IMR-90 (cell line): Measurements from ENCODE around the gene AMT. TPM values are rescaled to one million over a fixed set of nuclear protein-coding genes. Genes with fewer than 3 reads are reported as not detected.
A peak's percentile ranks its signal among the peaks of the same experiment; 100 is the strongest.

Source experiments
- ATAC-seq: fragments of 200-7000 bp; cut with Tn5 transposase; 2 replicates; pipeline ENCODE4 v1.9.1; 2020; ENCODE audit warnings: low read depth, mild to moderate bottlenecking, moderate library complexity
- BruUV-seq: library from RNA; stranded (reverse); fragments of 400-500 nt; replicated peaks from 2 replicates; lab custom pipeline; 2021; lab: Mats Ljungman, UMichigan
- CTCF ChIA-PET: fragments of 300-600 bp; formaldehyde crosslinking; extraction: SDS; loops from one replicate; lab custom pipeline; 2021; ENCODE audit warnings: antibody characterized with exemption; lab: Yijun Ruan, JAX
- POLR2A ChIA-PET: fragments of 300-600 bp; sonication (Branson Sonifier 250); formaldehyde crosslinking; loops from one replicate; lab custom pipeline; 2022; ENCODE audit warnings: antibody characterized with exemption; ENCODE audit not compliant: unreplicated experiment; lab: Charles Lee
- DNase-seq: peaks from one replicate; pipeline ENCODE4 v3.0.0; 2013
- H2AFZ ChIP-seq: replicated peaks from 2 replicates; pipeline ENCODE3; 2013; ENCODE audit warnings: low read length, mild to moderate bottlenecking; ENCODE audit not compliant: poor library complexity
- H2AK5ac ChIP-seq: 2 replicates; pipeline ENCODE4 v1.6.1; 2013; ENCODE audit warnings: low read depth, low read length, inconsistent platforms
- H2AK9ac ChIP-seq: replicated peaks from 2 replicates; pipeline ENCODE3; 2013; ENCODE audit warnings: mild to moderate bottlenecking, low read depth, low read length, moderate library complexity; ENCODE audit not compliant: poor library complexity
- H2BK120ac ChIP-seq: 2 replicates; pipeline ENCODE4 v1.6.1; 2013; ENCODE audit warnings: low read depth, low read length, inconsistent platforms
- H2BK15ac ChIP-seq: 3 replicates; pipeline ENCODE4 v1.6.1; 2013; ENCODE audit warnings: low read depth, low read length, inconsistent platforms
- H2BK20ac ChIP-seq: 2 replicates; pipeline ENCODE4 v1.6.1; 2013; ENCODE audit warnings: low read depth, mild to moderate bottlenecking, inconsistent platforms, low read length, moderate library complexity
- H2BK5ac ChIP-seq: 2 replicates; pipeline ENCODE4 v1.6.1; 2013; ENCODE audit warnings: mild to moderate bottlenecking, low read depth, low read length, inconsistent platforms; ENCODE audit not compliant: poor library complexity, severe bottlenecking
- H3K14ac ChIP-seq: replicated peaks from 2 replicates; pipeline ENCODE4 v1.6.1; 2013; ENCODE audit warnings: low read depth, low read length, inconsistent platforms
- H3K18ac ChIP-seq: 2 replicates; pipeline ENCODE4 v1.6.1; 2013; ENCODE audit warnings: low read depth, low read length, control low read depth
- H3K23ac ChIP-seq: 2 replicates; pipeline ENCODE4 v1.6.1; 2013; ENCODE audit warnings: low read depth, low read length, inconsistent platforms
- H3K27ac ChIP-seq: 2 replicates; pipeline ENCODE4 v1.5.1; 2013; ENCODE audit warnings: mild to moderate bottlenecking, control low read depth, low read length; ENCODE audit not compliant: insufficient read depth
- H3K27me3 ChIP-seq: 2 replicates; pipeline ENCODE4 v1.6.1; 2013; ENCODE audit warnings: low read length; ENCODE audit not compliant: control insufficient read depth, insufficient read depth
- H3K36me3 ChIP-seq: 2 replicates; pipeline ENCODE4 v1.6.1; 2013; ENCODE audit warnings: low read length, mixed read lengths; ENCODE audit not compliant: control insufficient read depth, insufficient read depth
- H3K4ac ChIP-seq: 2 replicates; pipeline ENCODE4 v1.6.1; 2013; ENCODE audit warnings: low read depth, low read length, inconsistent platforms
- H3K4me1 ChIP-seq: 2 replicates; pipeline ENCODE4 v1.6.1; 2013; ENCODE audit warnings: low read length, mixed read lengths; ENCODE audit not compliant: control insufficient read depth, insufficient read depth
- H3K4me2 ChIP-seq: 2 replicates; pipeline ENCODE4 v1.6.1; 2013; ENCODE audit warnings: low read depth, mild to moderate bottlenecking, control low read depth, low read length, moderate library complexity
- H3K4me3 ChIP-seq: 2 replicates; pipeline ENCODE4 v1.5.1; 2013; ENCODE audit warnings: low read depth, mild to moderate bottlenecking, control low read depth, low read length, moderate library complexity; ENCODE audit not compliant: insufficient read depth
- H3K56ac ChIP-seq: 2 replicates; pipeline ENCODE4 v1.6.1; 2013; ENCODE audit warnings: low read length, inconsistent platforms; ENCODE audit not compliant: insufficient read depth; ENCODE audit errors: extremely low read depth
- H3K79me1 ChIP-seq, 2 experiments: 2 replicates each; pipeline ENCODE4 v1.6.1; 2013; ENCODE audit warnings: low read length in 2 of 2, inconsistent platforms in 1 of 2, low read depth in 1 of 2
- H3K9ac ChIP-seq: 2 replicates; pipeline ENCODE4 v1.6.1; 2013; ENCODE audit warnings: low read depth, low read length, control low read depth
- H3K9me1 ChIP-seq: 2 replicates; pipeline ENCODE4 v1.6.1; 2013; ENCODE audit warnings: low read length, inconsistent platforms; ENCODE audit not compliant: insufficient read depth
- H3K9me3 ChIP-seq: 2 replicates; pipeline ENCODE4 v1.6.1; 2013; ENCODE audit warnings: low read length; ENCODE audit not compliant: control insufficient read depth, insufficient read depth
- H4K20me1 ChIP-seq: 2 replicates; pipeline ENCODE4 v1.6.1; 2013; ENCODE audit warnings: low read length, inconsistent platforms; ENCODE audit not compliant: insufficient read depth
- H4K5ac ChIP-seq: 2 replicates; pipeline ENCODE4 v1.6.1; 2013; ENCODE audit warnings: mild to moderate bottlenecking, low read depth, low read length, control low read depth
- H4K8ac ChIP-seq, 2 experiments: 2 replicates each; pipeline ENCODE4 v1.6.1; 2013; ENCODE audit warnings: low read depth in 2 of 2, low read length in 2 of 2, control low read depth in 1 of 2, inconsistent platforms in 1 of 2
- H4K91ac ChIP-seq: 2 replicates; pipeline ENCODE4 v1.6.1; 2013; ENCODE audit warnings: low read depth, low read length, inconsistent platforms; ENCODE audit not compliant: insufficient read depth
- MAFK ChIP-seq: IDR thresholded peaks from 2 replicates; pipeline ENCODE4 v1.6.1; 2012; ENCODE audit warnings: low read depth, low read length, improper control_type of control experiment
- POLR2A ChIP-seq: IDR thresholded peaks from 2 replicates; pipeline ENCODE4 v1.6.1; 2012; ENCODE audit warnings: mild to moderate bottlenecking, low read depth, low read length
- RFX5 ChIP-seq: IDR thresholded peaks from 2 replicates; pipeline ENCODE4 v1.8.0; 2012; ENCODE audit warnings: low read depth, mild to moderate bottlenecking, low read length, moderate library complexity
- WGBS, 2 experiments: methylation state at CpG; one replicate each; pipeline versions ENCODE4 v1.1.5 to v1.1.7; 2013; ENCODE audit warnings: missing lambda C conversion rate in 2 of 2; ENCODE audit not compliant: insufficient read length in 1 of 2; ENCODE audit errors: extremely low coverage in 2 of 2; 5-methylcytosine and 5-hydroxymethylcytosine counted together
- dilution Hi-C: fragments of 300-500 bp; cut with HindIII; formaldehyde crosslinking; loops from one replicate; pipeline ENCODE4 v1.14.3; 2018; ENCODE audit warnings: low sequenced_read_pairs; ENCODE audit not compliant: unreplicated experiment
- in situ Hi-C: fragments of 300-500 bp; cut with MboI; formaldehyde crosslinking; loops from 3 replicates; pipeline ENCODE4 v1.14.3; 2019; ENCODE audit warnings: low sequenced_read_pairs, inconsistent platforms, mixed read lengths
- intact Hi-C: fragments of 100-400 bp; cut with micrococcal nuclease; formaldehyde crosslinking; loops from 2 replicates; pipeline ENCODE4 v1.10.0; 2022
- polyA plus RNA-seq, 3 experiments: library from polyadenylated mRNA; depleted of rRNA; stranded (reverse); fragments of >200 nt; gene quantifications; 2 replicates each; pipeline ENCODE4 v1.2.3, GENCODE V29; 2012; ENCODE audit warnings: low replicate concordance in 1 of 3
- total RNA-seq: library from RNA; depleted of rRNA; stranded (reverse); fragments of >200 nt; gene quantifications from 2 replicates; pipeline ENCODE4 v1.2.3, GENCODE V29; 2012
- TF ChIP-seq, protein P1 (sequence below): fragments of 150-350 bp; IDR thresholded peaks from 2 replicates; pipeline ENCODE4 v1.6.1; 2017; ENCODE audit warnings: mild to moderate bottlenecking, antibody characterized with exemption, low read length, low read depth

The AMT gene
- total and polyA plus RNA-seq, 2 of the 4 experiments (the other 2 are of a cell fraction), result 0.36 to 5.5 TPM

DNA sequence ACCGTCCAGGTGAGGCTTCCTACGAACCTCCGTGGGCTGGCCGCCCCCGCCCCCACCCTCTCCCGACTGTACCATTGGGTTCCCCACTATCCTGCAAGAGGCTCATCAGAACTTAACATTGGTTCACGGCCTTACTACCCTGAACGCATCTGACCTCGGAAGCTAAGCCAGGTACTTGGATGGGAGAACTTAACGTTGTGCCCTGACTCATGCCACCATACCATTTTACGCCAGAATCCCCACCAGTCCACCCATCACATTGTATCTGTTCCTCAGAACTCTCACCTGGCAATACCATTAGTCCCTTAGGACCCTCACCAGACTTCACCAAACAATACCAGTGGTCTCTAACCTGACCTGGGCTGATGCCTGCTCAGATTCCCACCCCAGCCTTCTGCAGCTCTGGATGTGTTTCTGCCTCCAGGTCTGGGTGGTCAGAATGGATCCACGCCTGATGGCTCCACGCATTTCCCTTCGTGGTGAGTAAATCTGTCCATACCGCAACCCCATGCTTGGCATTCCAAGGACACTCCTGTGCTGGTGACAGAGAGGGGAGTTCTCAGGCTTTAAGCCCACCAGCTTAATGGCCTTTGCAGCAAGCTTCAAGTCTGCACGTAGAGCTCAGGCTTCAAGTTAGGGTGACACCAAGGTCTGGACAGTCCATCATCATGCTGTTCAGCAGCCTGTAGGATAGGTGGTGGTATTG is 9.5 kb downstream of the AMT start:
- Histone ChIP-seq H3K27me3 (no peaks in the 10 kb centered on the region), H2AFZ (peak overlapping the region; percentile 93), H2AK5ac (peak overlapping the region; percentile 100), H3K9me1 (peaks cover 30% of the 10 kb centered on the region), H3K23ac (peak overlapping the region; percentile 91), H3K27ac (peak overlapping the region; percentile 86), H3K56ac (peak overlapping the region; percentile 91), H2BK120ac (peak overlapping the region; percentile 52), H4K20me1 (peaks cover 34% of the 10 kb centered on the region), H3K4me3 (peak overlapping the region; percentile 67), H2BK20ac (no peak overlapping the region; the same call in 1 of the 2 replicates), H4K91ac (peak overlapping the region; percentile 97), H3K36me3 (peaks cover 25% of the 10 kb centered on the region), H3K14ac (peak overlapping the region; percentile 98), H2BK15ac (peak overlapping the region; percentile 34; the same call in 1 of the 3 replicates), H3K9me3 (no peaks in the 10 kb centered on the region), H3K4me2 (peak overlapping the region; percentile 96), H3K9ac (peak overlapping the region; percentile 94), H2AK9ac (peak overlapping the region; percentile 99), H3K18ac (peak overlapping the region; percentile 54), H4K5ac (peak overlapping the region; percentile 81), H4K8ac (peak overlapping the region; percentile 95 to 97), H3K4me1 (peaks cover 9% of the 10 kb centered on the region), H3K4ac (peak overlapping the region; percentile 98), H2BK5ac (peak overlapping the region; percentile 88), H3K79me1 (peaks cover 12 to 53% of the 10 kb centered on the region in 2 experiments; a peak in 3 of 4 replicates)
- TF ChIP-seq RFX5 (no peak), MAFK (no peak), POLR2A (no peak)
- TF ChIP-seq, protein P1, sequence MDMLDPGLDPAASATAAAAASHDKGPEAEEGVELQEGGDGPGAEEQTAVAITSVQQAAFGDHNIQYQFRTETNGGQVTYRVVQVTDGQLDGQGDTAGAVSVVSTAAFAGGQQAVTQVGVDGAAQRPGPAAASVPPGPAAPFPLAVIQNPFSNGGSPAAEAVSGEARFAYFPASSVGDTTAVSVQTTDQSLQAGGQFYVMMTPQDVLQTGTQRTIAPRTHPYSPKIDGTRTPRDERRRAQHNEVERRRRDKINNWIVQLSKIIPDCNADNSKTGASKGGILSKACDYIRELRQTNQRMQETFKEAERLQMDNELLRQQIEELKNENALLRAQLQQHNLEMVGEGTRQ, result 0 out of 2 replicates have a peak, but pooled peaks have one; percentile 3
- CTCF ChIA-PET, result no interaction called here
- POLR2A ChIA-PET, result no interaction called here
- no TSS peak for BruUV-seq
- ATAC-seq (no peak), DNase-seq (no peak)
- in situ Hi-C loops, result loop anchor here (5.0 kb wide), 1 partner anchor 60 kb away; no protein-coding TSS in a partner anchor
- dilution Hi-C loops, result no loop called here
- 49% methylated on average over 14 of the region's 16 CpGs; no CpG with 5 or more reads in 1 of the 2 experiments for WGBS, 2 experiments
- intact Hi-C loops, result loop anchor here (5.0 kb wide), 1 partner anchor 260 kb away; the partner anchor contains the start of gene APEH
